Measurements from ENCODE around the gene SASH1. TPM values are rescaled to one million over a fixed set of nuclear protein-coding genes. Genes with fewer than 3 reads are reported as not detected.

SASH1 gene
- total and polyA plus RNA-seq, 2 of the 8 experiments (the other 6 are each of a cell fraction or from before 2014, with no cell fraction given): 6.0 to 20.2 TPM

GRCh38 chr6:148470156-148470555 is 127.5 kb downstream of the SASH1 start:
- Histone ChIP-seq H3K79me2 (ENCODE audit: control insufficient read depth in 1 of 2, insufficient read depth in 2 of 2, low read length in 2 of 2) (no peaks in the 10 kb centered on the region), H3K4me2 (ENCODE audit: insufficient read depth in 1 of 2, low read depth in 2 of 2, low read length in 2 of 2) (no peak overlapping the region), H3K18ac (ENCODE audit: extremely low read depth, low read length) (no peak overlapping the region), H2BK5ac (ENCODE audit: low read depth, low read length) (no peak overlapping the region), H2BK15ac (ENCODE audit: low read length) (no peak overlapping the region), H3K4me1 (replicated peaks in 1 of 4; ENCODE audit: control insufficient read depth in 3 of 4, insufficient read depth in 4 of 4, low read length in 3 of 4) (peaks cover 3 to 19% (median 8%) of the 10 kb centered on the region in 4 experiments), H4K5ac (ENCODE audit: insufficient read length, low read depth, low read length) (no peak overlapping the region), H3K56ac (replicated peaks; ENCODE audit: insufficient read length, low read depth, low read length) (no peak overlapping the region), H3K4me3 (ENCODE audit: extremely low read depth in 1 of 4, insufficient read depth in 2 of 4, low read depth in 3 of 4, low read length in 4 of 4) (no peak overlapping the region), H3K4ac (replicated peaks; ENCODE audit: insufficient read length, low read depth, low read length) (no peak overlapping the region), H3K9ac (replicated peaks in 1 of 4; ENCODE audit: extremely low read depth in 1 of 4, low read depth in 3 of 4, low read length in 3 of 4) (no peak overlapping the region), H4K8ac (ENCODE audit: extremely low read depth, insufficient read depth, low read length) (no peak overlapping the region), H3K23me2 (ENCODE audit: low read depth, low read length) (no peaks in the 10 kb centered on the region), H2AK5ac (ENCODE audit: low read depth, low read length) (no peak overlapping the region), H3K23ac (ENCODE audit: insufficient read length) (no peak overlapping the region), H4K91ac (replicated peaks; ENCODE audit: insufficient read length, low read length) (no peak overlapping the region), H3K9me3 (ENCODE audit: insufficient read depth in 2 of 2, low read depth in 1 of 2, low read length in 1 of 2) (no peaks in the 10 kb centered on the region), H3K27me3 (replicated peaks in 1 of 4; ENCODE audit: control insufficient read depth in 3 of 4, extremely low read depth in 1 of 4, insufficient read depth in 3 of 4, low read length in 3 of 4) (no peaks in the 10 kb centered on the region), H3K79me1 (ENCODE audit: low read depth, low read length) (no peaks in the 10 kb centered on the region; the same call in 1 of the 2 replicates), H2BK20ac (ENCODE audit: low read length) (no peak overlapping the region), H2BK120ac (replicated peaks; ENCODE audit: low read depth, low read length) (no peak overlapping the region), H2BK12ac (ENCODE audit: low read depth, low read length) (no peak overlapping the region), H2AFZ (ENCODE audit: low read length) (no peak overlapping the region), H3K14ac (ENCODE audit: insufficient read length) (no peak overlapping the region), H4K20me1 (replicated peaks in 1 of 2; ENCODE audit: control insufficient read depth in 1 of 2, insufficient read depth in 2 of 2, low read length in 2 of 2) (peaks cover 0 to 2% of the 10 kb centered on the region in 2 experiments), H3K27ac (ENCODE audit: low read depth, low read length) (no peak overlapping the region), H3K36me3 (ENCODE audit: control insufficient read depth in 2 of 4, insufficient read depth in 4 of 4, low read length in 3 of 4) (peaks cover 0 to 18% (median 8%) of the 10 kb centered on the region in 4 experiments; a peak in 5 of 8 replicates)
- FAIRE-seq (no peak), DNase-seq (ENCODE audit: low read depth in 1 of 2, low spot score in 2 of 2) (peak in 1 of 2 experiments; percentile 44)
- 76% methylated on average over 8 of the region's 8 CpGs; no CpG with 5 or more reads in 1 of the 2 experiments for WGBS, 2 experiments (ENCODE audit: extremely low coverage in 1 of 2, insufficient coverage in 1 of 2, insufficient read length in 1 of 2, insufficient replicate concordance in 2 of 2, low coverage in 1 of 2, low lambda C conversion rate in 2 of 2, missing lambda C conversion rate in 1 of 2)
- CTCF ChIA-PET (ENCODE audit: partially characterized antibody): interaction anchor here (0.9 to 1.4 kb wide), 3 partner anchors 10 to 294 kb away, joined by 3 to 5 read pairs (median 4); no protein-coding TSS in a partner anchor
- POLR2A ChIA-PET (ENCODE audit: partially characterized antibody): no interaction called here
- no peak for TF ChIP-seq BRCA1 (IDR thresholded peaks at IDR 0.05; ENCODE audit: low read depth, low read length)

All from H1 (cell line).